ENCODE results near the gene POLK.
"Not testable (repeated sequence)": the region's sequence is repeated elsewhere in the genome, so short reads cannot be mapped to it uniquely, and the experiment has no call there.

The POLK gene

GRCh38 chr5:75558221-75558620 is 46.5 kb downstream of the POLK start:
- no peak for TF ChIP-seq CTCF (IDR thresholded peaks at IDR 0.05; ENCODE audit: insufficient read depth, low read depth, low read length, missing control alignments)
- H3K4me3 ChIP-seq (ENCODE audit: low read depth, low read length) = no peak overlapping the region
- DNase-seq (ENCODE audit: low read depth) = no peak

- no peak for DNase-seq (ENCODE audit: low read depth)
- no peak overlapping the region for H3K4me3 ChIP-seq (ENCODE audit: low read depth, low read length)
- no peak for TF ChIP-seq CTCF (IDR thresholded peaks at IDR 0.05; ENCODE audit: insufficient read depth, low read depth, low read length, missing control alignments)
Measured at GRCh38 chr5:75558981-75559632, 47.4 kb downstream of the POLK start.

- H3K4me3 ChIP-seq (ENCODE audit: low read depth, low read length); DNase-seq (ENCODE audit: low read depth): not testable (repeated sequence)
Measured at GRCh38 chr5:75560655-75561054, 49.0 kb downstream of the POLK start.

- peak overlapping the region; percentile 54 for H3K4me3 ChIP-seq (ENCODE audit: low read depth, low read length)
- peak; percentile 67 for DNase-seq (ENCODE audit: low read depth)
Measured at GRCh38 chr5:75565991-75566709, 54.5 kb downstream of the POLK start.

GRCh38 chr5:75566710-75567309 is 55.1 kb downstream of the POLK start:
- peak; percentile 85 for DNase-seq (ENCODE audit: low read depth)
- no peak for TF ChIP-seq CTCF (IDR thresholded peaks at IDR 0.05; ENCODE audit: insufficient read depth, low read depth, low read length, missing control alignments)
- peak overlapping the region; percentile 54 for H3K4me3 ChIP-seq (ENCODE audit: low read depth, low read length)

- peak; percentile 53 for DNase-seq (ENCODE audit: low read depth)
- 0 out of 2 replicates have a peak overlapping the region, but pooled peaks have one; percentile 54 for H3K4me3 ChIP-seq (ENCODE audit: low read depth, low read length)
- no peak for TF ChIP-seq CTCF (IDR thresholded peaks at IDR 0.05; ENCODE audit: insufficient read depth, low read depth, low read length, missing control alignments)
Measured at GRCh38 chr5:75567710-75568109, 56.0 kb downstream of the POLK start.

- DNase-seq (ENCODE audit: low read depth) = peak; percentile 59
- no peak for TF ChIP-seq CTCF (IDR thresholded peaks at IDR 0.05; ENCODE audit: insufficient read depth, low read depth, low read length, missing control alignments)
- H3K4me3 ChIP-seq (ENCODE audit: low read depth, low read length) = no peak overlapping the region
Measured at GRCh38 chr5:75568202-75568601, 56.5 kb downstream of the POLK start.

Data from GM12865 (cell line).